NK-92 (cell line): ENCODE data around the gene NRXN3.
"Not testable (repeated sequence)": the region's sequence is repeated elsewhere in the genome, so short reads cannot be mapped to it uniquely, and the experiment has no call there.

ENCODE experiments used
- DNase-seq: peaks from one replicate; lab custom pipeline; 2025; ENCODE audit not compliant: unreplicated experiment; lab: John Stamatoyannopoulos, UW

NRXN3 gene

DNA sequence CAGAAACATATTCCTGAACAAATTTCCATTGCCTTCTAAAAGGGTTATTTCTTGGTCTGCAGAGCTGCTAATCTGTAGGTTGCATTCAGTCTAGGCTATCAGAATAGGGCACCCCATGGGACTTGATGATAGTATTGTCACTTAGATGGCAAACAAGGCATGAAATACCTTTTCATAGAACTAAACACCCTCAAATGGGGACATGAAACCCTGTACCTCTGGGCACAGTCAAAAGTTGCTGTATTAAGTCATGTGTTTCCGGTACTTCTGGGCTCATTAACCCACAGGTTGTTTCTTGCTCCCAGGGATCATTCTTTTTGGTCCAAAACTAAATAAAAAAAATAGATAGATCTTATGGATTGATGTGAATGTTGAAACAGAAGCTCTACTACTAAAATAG is 930.4 kb downstream of the NRXN3 start:
- no peak for DNase-seq

- no peak for DNase-seq
Observed at GRCh38 chr14:79101388-79101787, 931.2 kb downstream of the NRXN3 start.

DNA sequence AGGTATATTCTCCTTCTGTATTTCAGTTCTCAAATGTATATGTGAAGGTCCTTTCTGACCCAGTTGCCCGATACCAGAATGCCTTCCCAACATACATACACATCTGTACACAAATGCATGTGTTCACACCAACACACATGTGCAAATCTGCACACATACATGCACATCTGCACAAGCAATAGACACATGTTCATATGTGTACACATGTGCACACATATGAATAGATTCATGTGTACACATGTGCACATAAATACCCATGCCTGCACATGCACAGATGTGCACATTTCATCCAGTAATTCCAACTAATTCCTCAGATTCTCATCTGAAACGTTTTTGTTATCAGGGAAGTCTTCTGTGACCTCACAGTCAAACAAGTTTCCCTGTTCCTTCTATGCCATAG is 933.6 kb downstream of the NRXN3 start:
- no peak for DNase-seq

DNA sequence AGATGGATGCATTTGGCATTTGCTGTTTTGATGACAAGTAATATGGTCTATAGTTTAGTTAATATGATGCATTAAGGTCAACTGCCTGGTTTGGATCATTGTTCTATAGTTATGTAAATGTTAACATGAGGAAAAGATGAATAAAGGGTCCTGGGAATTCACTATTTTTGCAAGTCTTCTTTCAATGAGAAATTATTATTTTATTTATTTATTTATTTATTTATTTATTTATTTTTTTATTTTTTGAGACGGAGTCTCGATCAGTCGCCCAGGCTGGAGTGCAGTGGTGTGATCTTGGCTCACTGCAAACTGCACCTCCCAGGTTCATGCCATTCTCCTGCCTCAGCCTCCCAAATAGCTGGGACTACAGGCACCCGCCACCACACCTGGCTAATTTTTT is 940.4 kb downstream of the NRXN3 start:
- DNase-seq = not testable (repeated sequence)

GRCh38 chr14:79111987-79112501 is 941.9 kb downstream of the NRXN3 start:
- DNase-seq = no peak

DNA sequence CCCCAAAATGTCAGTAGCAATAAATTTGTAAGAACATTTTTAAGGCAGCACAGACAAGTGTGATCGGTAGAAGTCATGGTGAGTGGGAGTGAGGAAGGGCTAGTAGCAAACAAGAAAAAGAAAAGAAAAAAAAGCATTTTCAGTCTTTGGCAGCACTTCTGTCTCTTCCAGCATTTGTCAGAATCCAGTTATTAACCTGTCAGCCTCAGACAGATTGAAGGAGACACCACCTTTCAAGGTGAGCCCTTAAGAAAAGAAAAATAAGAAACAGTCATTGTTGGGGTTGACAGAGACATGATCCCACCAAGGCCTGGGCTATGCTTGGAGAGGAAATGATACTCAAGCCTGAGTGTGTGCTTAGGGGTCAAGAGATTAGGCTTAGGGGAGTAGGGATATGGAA is 947.4 kb downstream of the NRXN3 start:
- no peak for DNase-seq

- no peak for DNase-seq
Observed at GRCh38 chr14:79118291-79118690, 948.1 kb downstream of the NRXN3 start.

- no peak for DNase-seq
Observed at GRCh38 chr14:79134361-79134760, 964.2 kb downstream of the NRXN3 start.

GRCh38 chr14:79136071-79137044 is 966.2 kb downstream of the NRXN3 start:
- no peak for DNase-seq

GRCh38 chr14:79137045-79137430 is 966.9 kb downstream of the NRXN3 start:
- DNase-seq = no peak

DNA sequence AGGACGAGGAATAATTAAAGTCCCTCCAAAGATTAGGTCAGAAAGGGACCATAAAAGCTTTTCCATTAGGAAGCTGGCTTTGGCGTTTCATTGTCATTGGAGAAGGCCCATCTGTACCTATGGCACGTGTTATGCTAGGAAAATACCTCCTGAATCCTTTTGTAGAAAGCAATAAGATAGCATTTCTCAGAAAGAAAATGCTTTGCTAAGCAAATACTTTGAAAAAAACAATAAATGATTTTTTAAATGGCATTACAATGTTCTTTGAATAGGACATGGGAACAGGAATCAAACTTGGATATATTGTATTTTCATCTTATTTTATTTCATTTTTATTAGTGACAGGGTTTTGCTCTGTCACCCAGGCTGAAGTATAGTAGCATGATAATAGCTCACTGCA is 967.7 kb downstream of the NRXN3 start:
- DNase-seq = no peak

- no peak for DNase-seq
Observed at GRCh38 chr14:79144896-79145295, 974.7 kb downstream of the NRXN3 start.

- DNase-seq = no peak
Observed at GRCh38 chr14:79150226-79150625, 980.1 kb downstream of the NRXN3 start.

DNA sequence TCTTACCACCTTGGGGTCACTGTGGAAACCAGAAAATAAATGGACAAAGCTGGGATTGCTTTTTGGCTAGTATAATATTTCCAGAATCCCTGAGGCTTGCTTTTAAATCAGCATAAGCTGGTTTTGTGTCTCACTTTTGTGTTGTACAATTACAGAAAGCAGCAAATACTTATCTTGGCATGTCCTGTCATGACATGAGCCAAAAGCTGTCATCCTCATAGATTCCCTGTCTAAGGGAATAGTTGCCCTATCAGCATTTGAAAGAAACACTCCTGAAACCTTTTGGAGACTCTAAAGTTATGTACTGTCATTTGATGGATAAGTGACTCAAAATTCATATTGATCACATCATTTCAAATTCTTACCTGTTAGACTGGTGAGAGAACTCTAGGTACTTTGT is 987.2 kb downstream of the NRXN3 start:
- no peak for DNase-seq

DNA sequence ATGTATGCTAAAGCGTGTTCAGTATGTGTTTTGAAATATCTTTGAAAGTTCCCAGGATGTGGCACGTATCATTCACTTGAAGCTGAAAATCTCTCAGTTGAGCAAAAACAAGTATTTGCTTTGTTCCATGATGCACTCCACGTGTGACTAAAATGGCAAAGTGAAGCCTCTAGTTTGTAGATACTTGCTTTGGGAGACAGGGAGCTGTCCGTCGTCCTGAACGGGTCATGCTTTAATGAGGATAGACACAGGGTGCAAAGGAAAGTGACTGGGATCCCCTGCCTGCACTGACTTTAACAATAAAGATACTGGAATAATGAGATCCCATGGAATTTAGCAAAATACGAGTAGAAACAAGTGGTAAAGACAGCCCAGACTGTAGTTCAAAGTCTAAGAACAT is 991.4 kb downstream of the NRXN3 start:
- DNase-seq = no peak

DNA sequence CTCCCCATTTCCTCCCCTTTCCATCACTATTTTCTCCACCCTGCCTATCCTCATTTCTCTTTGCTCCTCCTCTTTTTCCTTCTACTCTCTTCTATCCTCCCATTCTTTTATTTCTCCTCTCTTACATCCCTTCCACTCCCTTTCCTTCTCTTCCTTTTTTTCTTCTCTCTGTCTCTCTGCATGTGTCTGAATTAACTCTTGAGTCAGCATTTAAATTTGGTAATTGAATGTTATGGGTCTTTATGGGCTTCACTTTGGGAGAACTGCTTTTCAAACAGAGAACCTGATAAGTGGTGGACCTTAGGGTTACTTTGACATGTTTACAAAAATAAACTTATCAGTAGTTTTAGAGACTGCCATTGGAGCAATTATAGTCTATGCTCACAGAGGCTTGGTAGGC is 992.7 kb downstream of the NRXN3 start:
- no peak for DNase-seq

DNA sequence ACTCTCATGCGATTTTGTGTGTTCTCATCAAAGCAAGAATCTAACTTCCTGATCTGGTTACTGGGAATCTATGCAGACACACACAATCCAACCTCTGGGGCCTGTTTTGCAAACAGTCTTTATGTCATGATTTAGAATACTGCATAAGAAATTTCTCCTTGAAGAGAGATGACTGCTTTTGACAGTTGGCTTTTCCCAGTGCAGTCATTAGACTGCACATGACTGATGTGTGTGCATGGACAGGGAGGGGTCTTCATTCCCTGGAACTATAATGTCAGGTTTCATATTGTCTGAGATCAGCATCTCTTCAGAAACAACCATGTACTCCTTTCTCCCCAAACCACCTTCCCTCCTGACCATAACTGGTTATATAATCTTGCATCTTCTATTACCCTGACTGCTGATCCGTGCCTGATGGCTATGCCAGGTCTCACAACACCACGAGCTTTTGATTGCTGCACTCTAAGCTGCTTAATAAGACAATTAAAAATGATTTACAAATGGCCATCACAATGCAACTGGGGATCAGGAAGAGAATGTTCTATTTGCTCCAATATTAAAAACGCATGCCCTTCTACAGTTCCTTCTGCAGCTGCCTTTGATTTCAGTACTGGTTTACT is 995.4 kb downstream of the NRXN3 start:
- no peak for DNase-seq

GRCh38 chr14:79166171-79166570 is 996.0 kb downstream of the NRXN3 start:
- no peak for DNase-seq

DNA sequence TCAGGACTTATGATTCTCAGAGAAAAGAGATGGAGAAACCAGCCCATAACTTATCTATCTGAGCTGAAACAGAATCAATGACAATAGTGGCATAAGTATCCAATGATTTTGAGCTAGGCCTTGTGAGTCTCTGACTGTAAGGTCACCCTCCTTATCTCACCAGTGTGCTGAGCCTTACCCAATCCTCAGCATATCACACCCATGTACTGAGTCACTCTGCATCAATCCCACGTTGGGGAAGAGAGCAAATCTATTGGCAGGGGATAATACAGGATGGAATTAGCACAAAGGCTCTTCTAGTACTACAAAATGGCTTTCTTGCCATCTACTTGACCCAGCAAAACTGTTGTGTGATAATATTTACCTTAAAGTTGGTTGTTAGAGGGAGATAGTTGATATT is 997.8 kb downstream of the NRXN3 start:
- no peak for DNase-seq

DNA sequence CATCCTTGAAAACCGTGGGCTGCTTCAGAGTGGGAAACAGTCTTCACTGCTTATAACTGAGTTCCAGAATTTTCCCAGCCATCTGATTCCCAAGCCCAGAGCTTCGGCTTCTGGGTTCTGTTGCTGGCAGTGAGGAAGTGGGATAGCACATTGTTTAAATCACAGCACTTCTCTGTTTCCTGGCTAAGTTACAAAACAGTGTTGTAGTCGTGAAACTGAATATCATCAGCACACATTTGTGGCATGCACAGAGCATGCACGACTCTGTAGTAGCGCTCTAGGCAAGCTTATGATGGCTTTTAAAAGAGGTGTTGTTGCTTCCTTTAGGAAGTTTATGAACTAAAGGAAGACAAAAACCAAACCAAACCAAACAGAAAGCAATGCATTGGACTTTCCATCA is 1005.5 kb downstream of the NRXN3 start:
- DNase-seq = no peak

DNA sequence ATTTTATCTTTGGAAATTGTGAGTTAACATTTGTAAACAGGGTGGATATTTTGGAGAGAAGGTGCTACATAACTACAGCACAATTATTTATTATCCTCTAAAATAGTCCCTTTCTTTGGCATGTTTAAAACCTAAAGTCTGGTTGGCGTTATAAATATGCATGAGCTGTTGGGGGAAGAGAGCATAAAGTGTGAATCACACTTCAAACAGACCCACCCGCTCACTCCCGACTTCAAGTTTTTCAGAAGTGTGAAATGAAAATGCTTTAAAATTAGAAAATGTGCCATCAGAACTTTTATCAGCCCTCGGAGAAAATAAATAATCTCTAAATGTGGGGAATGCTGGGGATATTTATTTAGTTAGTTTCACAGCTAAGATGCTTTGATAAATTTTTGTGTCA is 1006.9 kb downstream of the NRXN3 start:
- no peak for DNase-seq

DNA sequence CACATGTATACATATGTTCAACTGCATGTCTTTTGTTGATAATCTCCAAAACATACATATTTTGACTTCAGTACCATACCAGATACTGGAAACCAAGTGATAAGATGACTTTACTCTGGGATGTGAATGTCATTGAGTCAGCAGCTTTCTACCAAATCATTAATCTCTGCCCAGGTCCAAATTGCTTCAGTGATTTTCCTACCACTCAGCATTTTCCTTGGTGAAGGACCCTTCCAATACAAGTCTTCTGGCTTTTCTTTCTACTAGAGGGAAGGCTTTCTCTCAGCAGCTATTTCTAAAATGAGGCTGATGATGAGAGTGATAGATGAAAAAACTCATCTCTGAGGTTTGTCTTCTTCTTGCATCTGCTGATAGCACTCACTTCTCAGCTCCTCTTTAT is 1008.5 kb downstream of the NRXN3 start:
- no peak for DNase-seq
